Measurements from ENCODE around the gene GOLGA7B. TPM values are rescaled to one million over a fixed set of nuclear protein-coding genes. Genes with fewer than 3 reads are reported as not detected.

Gene GOLGA7B
- polyA plus RNA-seq, 2 donors: 1.7 to 2.2 TPM

GRCh38 chr10:97861097-97861750, 11.6 kb downstream of the GOLGA7B start:
- Histone ChIP-seq H3K4me1 (ENCODE audit: control insufficient read depth in 2 of 2, insufficient read depth in 2 of 2, low read length in 1 of 2) (no peaks in the 10 kb centered on the region), H3K4me3 (ENCODE audit: low read depth in 1 of 2, low read length in 2 of 2) (no peak overlapping the region), H3K9me3 (ENCODE audit: control insufficient read depth in 2 of 2, insufficient read depth in 1 of 2, low read depth in 1 of 2, low read length in 1 of 2) (no peaks in the 10 kb centered on the region), H3K27ac (ENCODE audit: low read depth in 2 of 2, low read length in 1 of 2) (no peak overlapping the region), H3K27me3 (ENCODE audit: control insufficient read depth in 1 of 2, insufficient read depth in 2 of 2, low read length in 2 of 2) (no peaks in the 10 kb centered on the region), H3K36me3 (ENCODE audit: control insufficient read depth in 2 of 2, insufficient read depth in 2 of 2, low read length in 1 of 2) (no peaks in the 10 kb centered on the region)
- WGBS, 2 donors: 60 to 61% methylated on average over 3 of the region's 3 CpGs

- Histone ChIP-seq H3K27ac (ENCODE audit: low read depth in 2 of 2, low read length in 1 of 2) (no peak overlapping the region), H3K36me3 (ENCODE audit: control insufficient read depth in 2 of 2, insufficient read depth in 2 of 2, low read length in 1 of 2) (no peaks in the 10 kb centered on the region), H3K4me3 (ENCODE audit: low read depth in 1 of 2, low read length in 2 of 2) (no peak overlapping the region), H3K27me3 (ENCODE audit: control insufficient read depth in 1 of 2, insufficient read depth in 2 of 2, low read length in 2 of 2) (no peaks in the 10 kb centered on the region), H3K4me1 (ENCODE audit: control insufficient read depth in 2 of 2, insufficient read depth in 2 of 2, low read length in 1 of 2) (no peaks in the 10 kb centered on the region), H3K9me3 (ENCODE audit: control insufficient read depth in 2 of 2, insufficient read depth in 1 of 2, low read depth in 1 of 2, low read length in 1 of 2) (no peaks in the 10 kb centered on the region)
- WGBS, 2 donors: 11 to 27% methylated on average over 1 of the region's 1 CpG
These were observed 12.3 kb downstream of the GOLGA7B start for GRCh38 chr10:97861924-97862323.

DNA sequence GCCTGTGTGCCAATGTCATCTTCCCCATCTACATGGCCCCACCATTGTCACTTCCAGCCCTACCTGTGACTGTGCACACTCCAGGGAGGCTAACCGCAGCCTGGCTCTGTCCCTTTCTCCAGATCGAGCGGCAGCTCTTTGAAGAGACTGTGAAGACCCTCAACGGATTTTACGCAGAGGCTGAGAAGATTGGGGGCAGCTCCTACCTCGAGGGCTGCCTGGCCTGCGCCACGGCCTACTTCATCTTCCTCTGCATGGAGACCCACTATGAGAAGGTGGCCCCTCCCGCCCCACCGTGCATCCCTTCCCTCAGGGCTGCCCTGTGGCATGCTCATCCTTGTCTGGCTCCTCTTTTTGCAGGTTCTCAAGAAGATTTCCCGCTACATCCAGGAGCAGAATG, 14.2 kb downstream of the GOLGA7B start:
- Histone ChIP-seq H3K27me3 (ENCODE audit: control insufficient read depth in 1 of 2, insufficient read depth in 2 of 2, low read length in 2 of 2) (no peaks in the 10 kb centered on the region), H3K4me3 (ENCODE audit: low read depth in 1 of 2, low read length in 2 of 2) (no peak overlapping the region), H3K9me3 (ENCODE audit: control insufficient read depth in 2 of 2, insufficient read depth in 1 of 2, low read depth in 1 of 2, low read length in 1 of 2) (no peaks in the 10 kb centered on the region), H3K27ac (ENCODE audit: low read depth in 2 of 2, low read length in 1 of 2) (no peak overlapping the region), H3K36me3 (ENCODE audit: control insufficient read depth in 2 of 2, insufficient read depth in 2 of 2, low read length in 1 of 2) (no peaks in the 10 kb centered on the region), H3K4me1 (ENCODE audit: control insufficient read depth in 2 of 2, insufficient read depth in 2 of 2, low read length in 1 of 2) (no peaks in the 10 kb centered on the region)
- WGBS, 2 donors: 88 to 90% methylated on average over 11 of the region's 11 CpGs

- H3K4me1 ChIP-seq (ENCODE audit: control insufficient read depth in 2 of 2, insufficient read depth in 2 of 2, low read length in 1 of 2): peaks cover 5 to 8% of the 10 kb centered on the region in 2 donors
- WGBS, 2 donors: 79 to 80% methylated on average over 18 of the region's 18 CpGs
These were observed 15.8 kb downstream of the GOLGA7B start for GRCh38 chr10:97865488-97865887.

DNA sequence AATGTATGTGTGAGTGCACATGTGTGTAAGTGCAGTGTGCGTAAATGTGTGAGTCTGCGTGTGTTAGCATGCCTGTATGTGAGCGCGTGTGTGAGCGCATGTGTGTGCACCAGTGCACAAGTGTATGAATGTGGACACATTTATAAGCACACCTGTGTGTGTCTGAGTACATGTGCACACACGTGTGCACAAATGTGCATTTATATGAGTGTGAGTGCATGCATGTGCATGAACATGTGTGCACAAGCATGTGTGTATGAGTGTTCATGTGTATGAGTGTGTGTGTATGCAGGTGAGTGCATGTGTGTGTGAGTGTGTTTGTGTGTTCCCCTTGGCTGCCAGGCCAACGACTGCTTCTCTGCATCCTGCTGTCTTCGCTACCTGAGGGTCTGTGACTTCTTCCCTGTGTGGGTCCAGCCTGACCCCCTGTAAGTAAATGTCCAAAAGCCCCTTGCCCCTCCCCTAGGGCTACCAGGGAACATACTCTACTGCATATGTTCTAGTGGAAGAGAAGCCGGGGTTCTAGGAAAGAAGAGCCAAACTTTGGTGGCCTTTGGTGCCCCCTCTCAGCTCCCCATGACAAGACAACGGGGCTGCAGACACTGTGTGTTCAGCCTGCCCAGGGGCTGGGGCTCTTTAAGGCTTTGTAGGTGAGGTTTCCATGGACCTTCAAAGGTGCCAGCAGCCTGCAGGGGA, 17.0 kb downstream of the GOLGA7B start:
- Histone ChIP-seq H3K9me3 (ENCODE audit: control insufficient read depth in 2 of 2, insufficient read depth in 1 of 2, low read depth in 1 of 2, low read length in 1 of 2) (no peaks in the 10 kb centered on the region), H3K4me1 (ENCODE audit: control insufficient read depth in 2 of 2, insufficient read depth in 2 of 2, low read length in 1 of 2) (peaks cover 5 to 8% of the 10 kb centered on the region in 2 donors), H3K27me3 (ENCODE audit: control insufficient read depth in 1 of 2, insufficient read depth in 2 of 2, low read length in 2 of 2) (no peaks in the 10 kb centered on the region), H3K4me3 (ENCODE audit: low read depth in 1 of 2, low read length in 2 of 2) (no peak overlapping the region), H3K36me3 (ENCODE audit: control insufficient read depth in 2 of 2, insufficient read depth in 2 of 2, low read length in 1 of 2) (no peaks in the 10 kb centered on the region), H3K27ac (ENCODE audit: low read depth in 2 of 2, low read length in 1 of 2) (no peak overlapping the region)
- WGBS, 2 donors: 92 to 94% methylated on average over 10 of the region's 10 CpGs

More at GRCh38 chr10:97865488-97865887, 15.8 kb downstream of the GOLGA7B start:
- Histone ChIP-seq H3K4me3 (ENCODE audit: low read depth in 1 of 2, low read length in 2 of 2) (no peak overlapping the region), H3K9me3 (ENCODE audit: control insufficient read depth in 2 of 2, insufficient read depth in 1 of 2, low read depth in 1 of 2, low read length in 1 of 2) (no peaks in the 10 kb centered on the region), H3K36me3 (ENCODE audit: control insufficient read depth in 2 of 2, insufficient read depth in 2 of 2, low read length in 1 of 2) (no peaks in the 10 kb centered on the region), H3K27me3 (ENCODE audit: control insufficient read depth in 1 of 2, insufficient read depth in 2 of 2, low read length in 2 of 2) (no peaks in the 10 kb centered on the region), H3K27ac (ENCODE audit: low read depth in 2 of 2, low read length in 1 of 2) (no peak overlapping the region)

GRCh38 chr10:97867220-97867800, 17.7 kb downstream of the GOLGA7B start:
- Histone ChIP-seq H3K4me1 (ENCODE audit: control insufficient read depth in 2 of 2, insufficient read depth in 2 of 2, low read length in 1 of 2) (peaks cover 5 to 8% of the 10 kb centered on the region in 2 donors), H3K27ac (ENCODE audit: low read depth in 2 of 2, low read length in 1 of 2) (no peak overlapping the region), H3K36me3 (ENCODE audit: control insufficient read depth in 2 of 2, insufficient read depth in 2 of 2, low read length in 1 of 2) (no peaks in the 10 kb centered on the region), H3K4me3 (ENCODE audit: low read depth in 1 of 2, low read length in 2 of 2) (no peak overlapping the region), H3K9me3 (ENCODE audit: control insufficient read depth in 2 of 2, insufficient read depth in 1 of 2, low read depth in 1 of 2, low read length in 1 of 2) (no peaks in the 10 kb centered on the region), H3K27me3 (ENCODE audit: control insufficient read depth in 1 of 2, insufficient read depth in 2 of 2, low read length in 2 of 2) (no peaks in the 10 kb centered on the region)
- 90 to 95% methylated on average over 10 of the region's 10 CpGs for WGBS, 2 donors

DNA sequence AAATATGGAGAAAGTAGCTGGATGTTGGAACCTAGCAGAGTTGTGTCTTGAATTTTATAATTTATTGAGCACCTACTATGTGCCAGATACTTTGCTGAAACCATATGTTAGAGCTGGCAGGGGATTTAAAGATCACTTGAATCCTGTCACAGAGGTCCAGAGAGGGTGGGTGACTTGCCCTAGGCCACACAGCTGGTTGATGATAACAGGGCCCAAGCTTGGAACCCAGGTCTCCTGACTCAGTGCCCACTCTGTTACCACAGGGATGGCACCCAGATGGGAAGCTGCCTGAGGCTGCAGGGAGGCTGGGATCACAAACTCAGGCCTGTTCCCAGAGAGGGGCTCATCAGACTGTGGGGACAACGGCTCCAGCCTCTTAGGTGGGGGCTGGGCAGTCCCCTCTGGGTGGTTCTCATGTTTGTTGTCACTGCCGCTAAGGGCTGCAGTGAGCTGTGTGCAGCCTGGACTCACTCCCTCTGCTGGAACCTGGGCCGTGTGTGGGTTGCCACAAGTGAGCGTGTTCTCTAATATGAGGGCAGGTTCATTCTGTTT, 18.6 kb downstream of the GOLGA7B start:
- WGBS, 2 donors: 57 to 68% methylated on average over 4 of the region's 4 CpGs
- H3K9me3 ChIP-seq (ENCODE audit: control insufficient read depth in 2 of 2, insufficient read depth in 1 of 2, low read depth in 1 of 2, low read length in 1 of 2): no peaks in the 10 kb centered on the region
- no peak overlapping the region for H3K4me3 ChIP-seq (ENCODE audit: low read depth in 1 of 2, low read length in 2 of 2)
- no peaks in the 10 kb centered on the region for H3K27me3 ChIP-seq (ENCODE audit: control insufficient read depth in 1 of 2, insufficient read depth in 2 of 2, low read length in 2 of 2)
- no peaks in the 10 kb centered on the region for H3K36me3 ChIP-seq (ENCODE audit: control insufficient read depth in 2 of 2, insufficient read depth in 2 of 2, low read length in 1 of 2)
- peaks cover 5 to 8% of the 10 kb centered on the region in 2 donors for H3K4me1 ChIP-seq (ENCODE audit: control insufficient read depth in 2 of 2, insufficient read depth in 2 of 2, low read length in 1 of 2)
- H3K27ac ChIP-seq (ENCODE audit: low read depth in 2 of 2, low read length in 1 of 2): no peak overlapping the region

DNA sequence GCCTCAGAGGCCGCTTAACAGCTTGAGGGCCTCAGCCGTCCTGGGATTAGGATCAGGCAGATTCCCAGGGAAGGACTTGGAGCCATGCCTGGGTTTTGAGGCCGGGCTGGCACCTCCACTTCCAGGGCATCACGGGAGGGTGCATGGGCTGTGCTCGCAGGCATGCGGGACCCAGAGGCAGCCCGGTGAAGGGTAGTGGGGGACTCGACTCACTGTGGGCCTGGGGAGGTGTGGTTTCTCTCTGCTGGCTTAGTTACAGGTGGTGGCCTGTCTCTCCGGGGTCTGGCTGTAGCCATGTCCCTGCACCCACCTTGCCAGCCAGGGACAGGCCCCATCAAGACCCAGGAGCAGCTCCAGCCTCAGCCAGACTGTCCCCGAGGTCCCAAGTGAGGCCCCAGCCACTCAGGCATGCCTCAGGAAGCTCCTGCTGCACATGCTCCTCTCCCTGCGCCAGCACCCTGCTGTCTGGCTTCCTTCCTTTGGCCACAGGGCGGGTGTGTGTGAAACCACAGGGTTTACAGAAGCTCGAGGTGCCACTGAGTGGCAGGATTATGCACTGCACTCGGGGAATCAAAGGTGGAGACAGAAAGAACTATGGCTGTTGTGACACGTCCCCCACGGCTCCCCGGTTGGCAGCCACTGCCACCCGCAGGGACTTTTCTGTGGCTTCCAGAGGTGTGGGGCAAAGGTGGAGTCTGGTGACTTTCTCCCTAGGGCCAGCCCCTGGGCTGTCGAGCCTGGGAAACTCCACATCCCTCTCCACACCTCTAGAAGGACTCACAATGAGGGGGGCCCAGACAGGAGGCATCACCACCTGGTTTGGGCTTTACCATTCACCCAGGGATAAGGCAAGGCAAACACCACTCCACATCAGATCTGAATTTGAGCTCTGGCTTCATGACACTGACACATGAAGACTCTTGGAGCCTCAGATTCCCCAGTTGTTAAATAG, 19.7 kb downstream of the GOLGA7B start:
- H3K4me3 ChIP-seq (ENCODE audit: low read depth in 1 of 2, low read length in 2 of 2): no peak overlapping the region
- H3K4me1 ChIP-seq (ENCODE audit: control insufficient read depth in 2 of 2, insufficient read depth in 2 of 2, low read length in 1 of 2): peaks cover 7 to 11% of the 10 kb centered on the region in 2 donors
- H3K9me3 ChIP-seq (ENCODE audit: control insufficient read depth in 2 of 2, insufficient read depth in 1 of 2, low read depth in 1 of 2, low read length in 1 of 2): no peaks in the 10 kb centered on the region
- peak overlapping the region in 1 of 2 donors; percentile 57 for H3K27ac ChIP-seq (ENCODE audit: low read depth in 2 of 2, low read length in 1 of 2)
- WGBS, 2 donors: 10 to 12% methylated on average over 17 to 19 of the region's 19 CpGs
- H3K36me3 ChIP-seq (ENCODE audit: control insufficient read depth in 2 of 2, insufficient read depth in 2 of 2, low read length in 1 of 2): no peaks in the 10 kb centered on the region
- H3K27me3 ChIP-seq (ENCODE audit: control insufficient read depth in 1 of 2, insufficient read depth in 2 of 2, low read length in 2 of 2): no peaks in the 10 kb centered on the region

GRCh38 chr10:97870990-97871389, 21.3 kb downstream of the GOLGA7B start:
- no peaks in the 10 kb centered on the region for H3K27me3 ChIP-seq (ENCODE audit: control insufficient read depth in 1 of 2, insufficient read depth in 2 of 2, low read length in 2 of 2)
- 83 to 86% methylated on average over 8 of the region's 8 CpGs for WGBS, 2 donors
- H3K4me1 ChIP-seq (ENCODE audit: control insufficient read depth in 2 of 2, insufficient read depth in 2 of 2, low read length in 1 of 2): peaks cover 7 to 11% of the 10 kb centered on the region in 2 donors
- H3K27ac ChIP-seq (ENCODE audit: low read depth in 2 of 2, low read length in 1 of 2): no peak overlapping the region
- no peaks in the 10 kb centered on the region for H3K36me3 ChIP-seq (ENCODE audit: control insufficient read depth in 2 of 2, insufficient read depth in 2 of 2, low read length in 1 of 2)
- H3K4me3 ChIP-seq (ENCODE audit: low read depth in 1 of 2, low read length in 2 of 2): no peak overlapping the region
- no peaks in the 10 kb centered on the region for H3K9me3 ChIP-seq (ENCODE audit: control insufficient read depth in 2 of 2, insufficient read depth in 1 of 2, low read depth in 1 of 2, low read length in 1 of 2)
